Stimulated activated CD8-positive, alpha-beta memory T cell treated with anti-CD3 and anti-CD28 coated beads, Interleukin-2, amount 100 ng/mL, for 1 hour (primary cell): ENCODE measurements around the gene SMIM41.

Experiments used
- DNase-seq, 2 donors: peaks; one replicate each; pipeline ENCODE4 v3.0.0-alpha.2; 2020; ENCODE audit warnings: low read depth in 2 of 2

SMIM41 gene

GRCh38 chr12:52147367-52147963, 68.0 kb downstream of the SMIM41 start:
- DNase-seq, result no peak

- DNase-seq, result no peak
Observed at GRCh38 chr12:52147964-52148463, 68.5 kb downstream of the SMIM41 start.

GRCh38 chr12:52148464-52149181, 69.1 kb downstream of the SMIM41 start:
- DNase-seq, result no peak

- no peak for DNase-seq
Observed at GRCh38 chr12:52149182-52149641, 69.7 kb downstream of the SMIM41 start.

GRCh38 chr12:52149651-52150241, 70.2 kb downstream of the SMIM41 start:
- DNase-seq, result no peak

GRCh38 chr12:52151153-52151836, 71.8 kb downstream of the SMIM41 start:
- DNase-seq, result no peak

- DNase-seq, result peak; percentile 34 to 56
Observed at GRCh38 chr12:52151837-52152783, 72.6 kb downstream of the SMIM41 start.

GRCh38 chr12:52152905-52153317, 73.4 kb downstream of the SMIM41 start:
- no peak for DNase-seq

- no peak for DNase-seq
Observed at GRCh38 chr12:52155048-52155868, 75.8 kb downstream of the SMIM41 start.

- DNase-seq, result no peak
Observed at GRCh38 chr12:52156311-52156710, 76.8 kb downstream of the SMIM41 start.

GRCh38 chr12:52156757-52157565, 77.5 kb downstream of the SMIM41 start:
- peak; percentile 29 to 50 for DNase-seq

GRCh38 chr12:52157566-52158150, 78.2 kb downstream of the SMIM41 start:
- no peak for DNase-seq
